ENCODE measurements around the gene BDKRB2. TPM values are rescaled to one million over a fixed set of nuclear protein-coding genes. Genes with fewer than 3 reads are reported as not detected.

The BDKRB2 gene
- total RNA-seq, 1 donor from 2014 or later: 0.70 TPM

DNA sequence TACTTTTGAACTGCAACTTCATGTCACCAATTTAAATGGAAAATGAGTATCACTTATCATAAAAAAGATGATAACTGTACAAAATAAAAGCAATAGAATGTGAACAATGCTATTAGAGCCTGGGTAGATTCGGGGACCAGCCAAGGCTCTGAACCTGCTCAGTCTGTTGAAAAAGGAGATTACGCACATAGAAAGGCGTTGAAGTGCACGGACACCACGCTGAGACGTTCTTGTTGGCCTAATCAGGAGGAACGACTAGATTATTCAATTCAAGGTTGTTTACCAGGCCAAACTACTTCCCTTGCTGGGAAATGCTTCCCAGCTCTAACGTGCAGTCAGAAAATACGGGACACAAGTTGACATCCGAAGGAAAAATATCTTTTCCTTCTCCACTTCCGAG is 27.9 kb downstream of the BDKRB2 start:
- H3K4me1 Mint-ChIP-seq (ENCODE audit: low read depth, unreplicated experiment): peaks cover 4% of the 10 kb centered on the region
- no peaks in the 10 kb centered on the region for H4K20me1 ChIP-seq (ENCODE audit: insufficient read depth, low read length)
- no peaks in the 10 kb centered on the region for H3K4me1 ChIP-seq (ENCODE audit: insufficient read depth, low read length)
- H3K4me3 Mint-ChIP-seq (ENCODE audit: unreplicated experiment): no peak overlapping the region
- peaks cover 3% of the 10 kb centered on the region for H3K9me3 Mint-ChIP-seq (ENCODE audit: unreplicated experiment)
- H3K27me3 ChIP-seq (ENCODE audit: insufficient read depth, low read length): no peaks in the 10 kb centered on the region
- H3K9ac ChIP-seq (ENCODE audit: low read length): no peak overlapping the region
- H3K4me3 ChIP-seq (ENCODE audit: insufficient read depth, low read depth, low read length): no peak overlapping the region
- no peaks in the 10 kb centered on the region for H3K79me2 ChIP-seq (ENCODE audit: insufficient read depth, low read length)
- H3K9me3 ChIP-seq (ENCODE audit: insufficient read depth, low read depth, low read length): no peaks in the 10 kb centered on the region
- DNase-seq (ENCODE audit: low read depth): no peak
- H3K36me3 ChIP-seq (ENCODE audit: insufficient read depth, low read length): no peaks in the 10 kb centered on the region
- peaks cover 1% of the 10 kb centered on the region for H3K36me3 Mint-ChIP-seq (ENCODE audit: low read depth, unreplicated experiment)
- peaks cover 26% of the 10 kb centered on the region for H3K27me3 Mint-ChIP-seq (ENCODE audit: low read depth, unreplicated experiment)
- H3K27ac Mint-ChIP-seq (ENCODE audit: unreplicated experiment): no peak overlapping the region
- no peak overlapping the region for H3K27ac ChIP-seq (ENCODE audit: low read depth, low read length)
- H2AFZ ChIP-seq (ENCODE audit: low read depth, low read length): no peak overlapping the region
- FAIRE-seq: no peak
- no peak overlapping the region for H3K4me2 ChIP-seq (ENCODE audit: low read length)
- TF ChIP-seq EZH2 (IDR thresholded peaks at IDR 0.05; ENCODE audit: insufficient read depth, low read length): no peak
- TF ChIP-seq, protein P1, sequence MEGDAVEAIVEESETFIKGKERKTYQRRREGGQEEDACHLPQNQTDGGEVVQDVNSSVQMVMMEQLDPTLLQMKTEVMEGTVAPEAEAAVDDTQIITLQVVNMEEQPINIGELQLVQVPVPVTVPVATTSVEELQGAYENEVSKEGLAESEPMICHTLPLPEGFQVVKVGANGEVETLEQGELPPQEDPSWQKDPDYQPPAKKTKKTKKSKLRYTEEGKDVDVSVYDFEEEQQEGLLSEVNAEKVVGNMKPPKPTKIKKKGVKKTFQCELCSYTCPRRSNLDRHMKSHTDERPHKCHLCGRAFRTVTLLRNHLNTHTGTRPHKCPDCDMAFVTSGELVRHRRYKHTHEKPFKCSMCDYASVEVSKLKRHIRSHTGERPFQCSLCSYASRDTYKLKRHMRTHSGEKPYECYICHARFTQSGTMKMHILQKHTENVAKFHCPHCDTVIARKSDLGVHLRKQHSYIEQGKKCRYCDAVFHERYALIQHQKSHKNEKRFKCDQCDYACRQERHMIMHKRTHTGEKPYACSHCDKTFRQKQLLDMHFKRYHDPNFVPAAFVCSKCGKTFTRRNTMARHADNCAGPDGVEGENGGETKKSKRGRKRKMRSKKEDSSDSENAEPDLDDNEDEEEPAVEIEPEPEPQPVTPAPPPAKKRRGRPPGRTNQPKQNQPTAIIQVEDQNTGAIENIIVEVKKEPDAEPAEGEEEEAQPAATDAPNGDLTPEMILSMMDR (IDR thresholded peaks at IDR 0.05; ENCODE audit: insufficient read depth, low read depth, low read length): no peak

DNA sequence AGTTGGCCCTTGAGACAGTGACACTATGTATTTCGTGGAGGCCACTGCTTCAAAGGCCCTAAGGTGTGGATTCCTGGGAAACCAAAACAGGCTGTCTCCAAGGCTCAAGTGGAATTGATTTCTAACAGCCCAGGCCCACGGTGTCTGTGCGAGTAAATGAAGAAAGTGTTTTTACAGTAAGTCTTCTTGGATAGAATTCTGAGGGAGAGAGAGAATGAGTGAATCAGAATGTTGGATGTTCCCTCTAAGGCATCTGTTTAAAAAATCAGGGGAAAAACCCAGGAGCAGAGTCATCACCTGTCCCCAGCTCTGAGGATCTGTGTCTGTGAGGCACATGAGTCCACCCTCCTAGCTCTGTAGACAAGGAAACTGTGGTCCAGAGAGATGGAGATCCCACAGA is 29.0 kb downstream of the BDKRB2 start:
- Histone ChIP-seq H3K36me3 (ENCODE audit: insufficient read depth, low read length) (no peaks in the 10 kb centered on the region), H3K9ac (ENCODE audit: low read length) (no peak overlapping the region), H3K4me3 (ENCODE audit: insufficient read depth, low read depth, low read length) (no peak overlapping the region), H3K27ac (ENCODE audit: low read depth, low read length) (no peak overlapping the region), H3K4me2 (ENCODE audit: low read length) (no peak overlapping the region), H4K20me1 (ENCODE audit: insufficient read depth, low read length) (no peaks in the 10 kb centered on the region), H3K79me2 (ENCODE audit: insufficient read depth, low read length) (no peaks in the 10 kb centered on the region), H3K9me3 (ENCODE audit: insufficient read depth, low read depth, low read length) (no peaks in the 10 kb centered on the region), H2AFZ (ENCODE audit: low read depth, low read length) (no peak overlapping the region), H3K27me3 (ENCODE audit: insufficient read depth, low read length) (no peaks in the 10 kb centered on the region), H3K4me1 (ENCODE audit: insufficient read depth, low read length) (no peaks in the 10 kb centered on the region)
- DNase-seq (ENCODE audit: low read depth) (no peak), FAIRE-seq (no peak)
- no peak overlapping the region for H3K4me3 Mint-ChIP-seq (ENCODE audit: unreplicated experiment)
- H3K27me3 Mint-ChIP-seq (ENCODE audit: low read depth, unreplicated experiment): peaks cover 26% of the 10 kb centered on the region
- TF ChIP-seq EZH2 (IDR thresholded peaks at IDR 0.05; ENCODE audit: insufficient read depth, low read length): no peak
- TF ChIP-seq, protein P1 (IDR thresholded peaks at IDR 0.05; ENCODE audit: insufficient read depth, low read depth, low read length): no peak
- no peaks in the 10 kb centered on the region for H3K9me3 Mint-ChIP-seq (ENCODE audit: unreplicated experiment)
- no peak overlapping the region for H3K27ac Mint-ChIP-seq (ENCODE audit: unreplicated experiment)
- H3K4me1 Mint-ChIP-seq (ENCODE audit: low read depth, unreplicated experiment): peaks cover 4% of the 10 kb centered on the region
- peaks cover 1% of the 10 kb centered on the region for H3K36me3 Mint-ChIP-seq (ENCODE audit: low read depth, unreplicated experiment)

DNA sequence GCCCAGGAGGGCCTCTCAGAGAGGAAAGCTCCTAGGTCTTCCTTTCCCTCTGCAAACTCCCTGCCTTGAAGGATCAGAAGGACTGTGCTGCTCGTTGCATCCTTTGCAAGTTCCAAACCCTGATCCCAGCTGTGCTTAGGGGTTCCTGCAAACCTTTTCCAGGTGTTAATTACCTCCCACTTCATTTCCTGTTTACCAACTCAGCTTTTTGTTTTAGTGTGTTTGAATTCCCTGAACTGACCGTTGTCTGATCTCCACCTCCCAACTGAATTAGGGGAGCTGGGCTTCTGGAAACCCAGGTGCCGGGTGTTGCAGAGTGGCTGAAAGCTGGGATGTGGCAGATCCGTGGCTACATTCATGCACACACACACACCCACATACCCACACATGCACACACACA is 30.8 kb downstream of the BDKRB2 start:
- no peak for FAIRE-seq
- Mint-ChIP-seq H3K4me1 (ENCODE audit: low read depth, unreplicated experiment) (peaks cover 4% of the 10 kb centered on the region), H3K27me3 (ENCODE audit: low read depth, unreplicated experiment) (peaks cover 35% of the 10 kb centered on the region), H3K9me3 (ENCODE audit: unreplicated experiment) (peaks cover 3% of the 10 kb centered on the region), H3K4me3 (ENCODE audit: unreplicated experiment) (no peak overlapping the region), H3K27ac (ENCODE audit: unreplicated experiment) (no peak overlapping the region), H3K36me3 (ENCODE audit: low read depth, unreplicated experiment) (peaks cover 1% of the 10 kb centered on the region)
- TF ChIP-seq, protein P1 (IDR thresholded peaks at IDR 0.05; ENCODE audit: insufficient read depth, low read depth, low read length): no peak
- no peak for TF ChIP-seq EZH2 (IDR thresholded peaks at IDR 0.05; ENCODE audit: insufficient read depth, low read length)
- Histone ChIP-seq H3K27me3 (ENCODE audit: insufficient read depth, low read length) (no peaks in the 10 kb centered on the region), H3K36me3 (ENCODE audit: insufficient read depth, low read length) (no peaks in the 10 kb centered on the region), H3K27ac (ENCODE audit: low read depth, low read length) (no peak overlapping the region), H2AFZ (ENCODE audit: low read depth, low read length) (no peak overlapping the region), H3K9me3 (ENCODE audit: insufficient read depth, low read depth, low read length) (no peaks in the 10 kb centered on the region), H3K9ac (ENCODE audit: low read length) (no peak overlapping the region), H3K4me1 (ENCODE audit: insufficient read depth, low read length) (no peaks in the 10 kb centered on the region), H3K4me3 (ENCODE audit: insufficient read depth, low read depth, low read length) (no peak overlapping the region), H4K20me1 (ENCODE audit: insufficient read depth, low read length) (no peaks in the 10 kb centered on the region), H3K4me2 (ENCODE audit: low read length) (no peak overlapping the region), H3K79me2 (ENCODE audit: insufficient read depth, low read length) (no peaks in the 10 kb centered on the region)
- no peak for DNase-seq (ENCODE audit: low read depth)

Measured in astrocyte (in vitro differentiated cells and primary cell).